ENCODE results near the gene TMEM145.
"Not testable (repeated sequence)": the region's sequence is repeated elsewhere in the genome, so short reads cannot be mapped to it uniquely, and the experiment has no call there.

The TMEM145 gene

DNA sequence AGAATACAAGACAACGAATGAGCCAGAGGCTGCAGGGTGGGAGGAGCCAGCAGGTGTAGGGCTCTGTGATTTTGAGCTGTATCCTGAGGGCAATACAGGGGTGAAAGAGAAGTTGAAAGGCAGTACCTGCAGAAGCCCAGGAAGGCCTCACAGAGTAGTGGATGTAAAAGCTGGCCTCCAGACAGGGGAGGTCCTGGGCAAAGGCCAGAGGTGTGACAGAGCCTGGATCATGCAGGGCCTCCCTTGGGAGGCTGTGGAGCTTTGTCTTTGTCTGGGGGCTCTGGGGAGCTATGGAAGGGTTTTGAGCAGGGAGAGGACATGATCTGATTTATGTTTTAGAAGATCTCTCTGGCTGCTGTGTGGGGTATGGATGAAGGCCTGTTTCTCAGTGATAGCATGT is 15.0 kb downstream of the TMEM145 start:
- intact Hi-C loops (cut with DNase I) = loop anchor here (5.0 to 10.0 kb wide), 2 partner anchors 69 to 83 kb away; partner anchors contain the start of gene GSK3A
- peak in 1 of 10 donors; percentile 30 for DNase-seq

DNA sequence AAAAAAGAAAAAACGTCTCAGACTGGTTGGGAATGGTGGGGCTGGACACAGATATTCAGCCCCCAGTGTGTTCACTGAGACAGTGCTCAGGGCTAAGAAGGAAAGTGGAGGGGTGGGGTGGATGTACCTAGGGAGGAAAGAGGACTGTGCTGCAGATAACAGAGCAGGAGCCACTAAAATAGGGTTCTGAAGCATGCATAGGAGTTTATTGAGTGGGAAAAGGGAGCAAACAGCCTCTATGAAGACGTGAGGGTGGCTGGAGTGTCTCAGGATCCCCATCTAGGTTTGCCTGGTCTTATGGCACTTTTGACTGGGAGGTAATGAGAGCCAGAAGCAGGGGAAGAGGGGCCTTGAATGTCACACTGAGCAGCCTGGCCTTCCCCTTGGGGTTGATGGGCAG is 15.7 kb downstream of the TMEM145 start:
- intact Hi-C loops (cut with DNase I) = loop anchor here (5.0 to 10.0 kb wide), 2 partner anchors 68 to 84 kb away; partner anchors contain the start of gene GSK3A
- no peak for DNase-seq

DNA sequence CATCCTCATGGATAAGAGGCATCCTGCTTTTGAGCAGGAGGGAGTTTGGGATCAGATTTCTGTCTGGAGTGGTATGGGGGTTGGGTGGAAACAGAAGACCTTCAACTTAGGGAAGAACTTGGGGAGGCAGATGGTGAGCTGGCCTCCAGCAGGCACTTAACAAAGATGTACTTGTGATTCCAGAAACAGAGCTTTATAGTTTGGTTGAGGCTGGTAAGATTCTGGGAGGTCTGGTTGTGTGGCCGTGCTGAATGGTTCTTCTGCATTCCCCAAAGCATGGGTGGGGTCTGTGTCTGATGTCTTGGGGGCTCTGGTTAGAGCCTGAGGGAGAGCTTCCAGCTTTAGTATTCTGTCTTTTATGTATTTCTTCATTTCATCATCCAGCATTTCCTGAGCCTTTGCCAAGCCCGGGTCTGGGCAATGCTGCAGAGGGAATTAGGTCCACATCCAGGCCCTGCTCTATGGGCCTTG is 17.2 kb downstream of the TMEM145 start:
- no peak for DNase-seq
- intact Hi-C loops (cut with DNase I) = no loop called here

DNA sequence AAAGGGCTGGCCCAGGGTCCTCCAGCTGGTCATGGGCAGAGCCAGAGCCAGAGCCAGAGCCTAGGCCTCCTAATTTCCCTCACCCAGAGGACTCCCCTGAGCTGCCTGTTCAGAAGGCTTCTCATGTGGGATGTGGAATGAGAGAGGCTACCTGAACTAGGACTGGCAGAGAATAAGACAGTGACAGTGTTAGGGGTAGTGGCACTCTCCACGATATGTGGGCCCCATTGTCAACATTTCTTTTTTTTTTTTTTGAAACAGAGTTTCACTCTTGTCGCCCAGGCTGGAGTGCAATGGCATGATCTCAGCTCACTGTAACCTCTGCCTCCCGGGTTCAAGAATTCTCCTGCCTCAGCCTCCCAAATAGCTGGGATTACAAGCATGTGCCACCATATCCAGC is 18.2 kb downstream of the TMEM145 start:
- intact Hi-C loops (cut with DNase I) = not testable (repeated sequence)

DNA sequence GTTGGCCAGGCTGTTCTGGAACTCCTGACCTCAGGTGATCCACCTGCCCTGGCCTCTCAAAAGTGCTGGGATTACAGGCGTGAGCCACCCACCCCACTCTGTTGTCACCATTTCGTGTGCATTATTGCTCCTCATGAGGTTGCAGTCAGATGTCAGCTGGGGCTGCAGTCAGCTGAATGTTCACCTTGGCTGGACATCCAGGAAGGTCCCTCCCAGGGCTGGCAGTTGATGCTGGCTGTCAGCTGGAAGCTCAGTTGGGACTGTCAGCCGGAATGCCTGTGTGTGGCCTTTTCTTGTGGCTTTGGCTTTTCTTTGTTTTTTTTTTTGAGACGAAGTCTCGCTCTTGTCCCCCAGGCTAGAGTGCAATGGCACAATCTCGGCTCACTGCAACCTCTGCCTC is 18.9 kb downstream of the TMEM145 start:
- intact Hi-C loops (cut with DNase I) = no loop called here
- no peak for DNase-seq

More for the DNA sequence above, 18.2 kb downstream of the TMEM145 start:
- not testable (repeated sequence) for DNase-seq

DNA sequence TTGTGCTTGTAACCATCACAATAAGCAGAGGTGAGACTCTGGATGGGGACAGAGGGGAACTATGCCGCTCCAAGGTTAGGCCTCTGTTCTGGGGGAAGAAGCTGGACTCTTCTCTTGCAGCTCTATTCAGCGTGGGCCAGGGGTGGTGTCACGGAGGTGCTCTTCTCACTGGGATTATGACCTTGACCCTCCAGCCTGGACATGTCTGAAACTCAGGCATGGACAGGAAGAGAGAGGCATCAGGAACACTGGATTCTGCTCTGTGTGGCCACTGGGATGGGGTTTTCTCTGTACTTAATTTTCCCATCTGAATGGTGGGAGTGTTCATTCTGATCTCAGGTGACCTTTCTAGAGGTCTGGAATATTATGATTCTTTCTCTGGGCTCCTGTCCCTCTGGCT is 19.9 kb downstream of the TMEM145 start:
- DNase-seq = no peak
- intact Hi-C loops (cut with DNase I) = no loop called here

DNA sequence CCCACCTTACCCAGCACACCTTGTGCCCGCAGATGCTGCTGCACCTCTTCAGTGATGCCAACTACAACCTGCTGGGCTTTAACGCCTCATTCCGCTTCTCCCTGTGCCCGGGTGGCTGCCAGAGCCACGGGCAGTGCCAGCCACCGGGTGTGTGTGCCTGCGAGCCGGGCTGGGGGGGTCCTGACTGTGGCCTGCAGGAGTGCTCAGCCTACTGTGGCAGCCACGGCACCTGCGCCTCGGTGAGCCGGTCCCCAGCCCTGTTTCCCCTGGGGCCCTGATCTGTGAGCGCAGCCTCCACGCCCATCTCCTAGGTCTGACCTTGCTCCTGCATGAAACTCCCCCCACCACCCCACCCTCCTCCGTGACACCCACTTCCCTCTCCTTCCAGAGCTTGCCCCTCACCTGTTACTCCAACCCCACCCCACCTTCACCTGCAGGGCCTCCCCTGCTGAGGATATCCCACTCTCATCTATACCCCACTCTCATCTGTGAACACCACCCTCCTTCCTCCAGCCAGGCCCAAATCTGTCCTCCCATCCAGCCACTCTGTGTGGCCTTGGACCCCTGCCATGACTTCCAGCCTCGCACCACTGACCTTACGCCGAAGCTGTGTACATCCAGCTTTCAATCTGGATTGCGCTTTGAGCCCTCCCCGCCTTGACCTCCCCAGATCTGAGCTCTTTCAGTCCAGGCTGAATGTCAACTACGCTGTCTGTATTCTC is 21.0 kb downstream of the TMEM145 start:
- DNase-seq = peak in 1 of 10 donors; percentile 50
- intact Hi-C loops (cut with DNase I) = no loop called here

DNA sequence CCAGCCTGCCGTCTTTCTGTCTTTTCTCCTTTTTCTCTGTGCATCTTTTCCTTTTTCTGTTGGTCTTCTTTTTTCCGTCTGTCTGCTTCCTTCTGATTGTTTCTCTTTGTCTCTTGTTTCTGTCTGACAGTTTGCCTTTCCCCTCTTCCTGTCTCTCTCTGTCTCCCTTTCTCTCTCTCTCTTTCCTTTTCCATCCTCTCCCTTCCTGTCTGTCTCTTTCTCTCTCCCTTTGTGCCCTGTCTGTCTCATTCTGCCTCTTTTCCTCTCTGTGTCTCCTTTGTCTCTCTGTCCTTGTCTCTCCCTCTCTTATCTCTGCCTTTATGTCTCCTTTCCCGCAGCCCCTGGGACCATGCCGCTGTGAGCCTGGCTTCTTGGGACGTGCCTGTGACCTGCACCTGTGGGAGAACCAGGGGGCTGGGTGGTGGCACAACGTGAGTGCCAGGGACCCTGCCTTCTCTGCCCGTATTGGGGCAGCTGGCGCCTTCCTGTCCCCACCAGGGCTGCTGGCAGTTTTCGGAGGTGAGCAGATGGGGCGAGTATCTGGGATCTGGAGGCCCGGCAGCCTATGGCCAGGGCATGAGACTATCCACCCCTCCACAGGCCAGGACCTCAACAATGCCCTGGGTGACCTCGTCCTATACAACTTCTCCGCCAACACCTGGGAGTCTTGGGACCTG is 21.7 kb downstream of the TMEM145 start:
- DNase-seq = no peak

DNA sequence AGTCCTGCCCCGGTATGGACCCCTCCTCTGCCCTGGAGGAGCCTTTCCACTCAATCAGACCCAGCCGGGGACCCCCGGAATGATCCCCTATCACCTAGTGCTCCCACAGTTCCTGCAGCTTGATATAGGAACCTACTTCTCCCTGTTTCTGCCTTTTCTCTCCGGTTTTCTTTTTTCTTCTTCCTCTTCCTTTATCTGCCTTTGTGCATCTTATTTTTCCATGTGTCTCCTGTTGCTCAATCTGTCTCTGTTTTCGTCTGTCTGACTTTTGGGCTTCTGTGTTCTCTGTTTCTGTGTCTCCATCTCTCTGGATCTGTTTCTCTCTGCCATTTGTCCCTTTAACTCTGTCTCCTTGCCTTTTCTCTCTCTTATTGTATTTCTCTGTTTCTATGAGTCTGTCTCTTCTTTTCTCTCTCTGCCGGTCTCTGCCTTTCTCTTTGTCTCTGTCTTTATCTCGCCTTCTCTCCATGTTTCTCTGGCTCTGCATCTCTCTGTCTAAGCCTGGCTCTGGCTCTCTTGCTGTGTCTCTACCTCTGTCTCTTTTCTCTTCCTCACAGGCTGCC is 22.3 kb downstream of the TMEM145 start:
- no peak for DNase-seq
- intact Hi-C loops (cut with DNase I) = no loop called here

More for the DNA sequence above, 21.7 kb downstream of the TMEM145 start:
- intact Hi-C loops (cut with DNase I) = no loop called here

DNA sequence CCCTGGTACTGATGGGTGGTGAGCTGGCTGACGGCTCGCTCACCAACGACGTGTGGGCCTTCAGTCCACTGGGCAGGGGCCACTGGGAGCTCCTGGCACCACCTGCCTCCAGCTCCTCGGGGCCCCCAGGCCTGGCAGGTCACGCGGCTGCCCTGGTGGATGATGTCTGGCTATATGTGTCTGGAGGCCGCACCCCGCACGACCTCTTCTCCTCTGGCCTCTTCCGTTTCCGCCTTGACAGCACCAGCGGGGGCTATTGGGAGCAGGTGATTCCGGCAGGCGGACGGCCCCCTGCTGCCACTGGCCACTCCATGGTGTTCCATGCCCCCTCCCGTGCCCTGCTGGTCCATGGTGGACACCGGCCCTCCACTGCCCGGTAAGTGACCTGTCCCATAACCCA is 22.9 kb downstream of the TMEM145 start:
- intact Hi-C loops (cut with DNase I) = no loop called here

DNA sequence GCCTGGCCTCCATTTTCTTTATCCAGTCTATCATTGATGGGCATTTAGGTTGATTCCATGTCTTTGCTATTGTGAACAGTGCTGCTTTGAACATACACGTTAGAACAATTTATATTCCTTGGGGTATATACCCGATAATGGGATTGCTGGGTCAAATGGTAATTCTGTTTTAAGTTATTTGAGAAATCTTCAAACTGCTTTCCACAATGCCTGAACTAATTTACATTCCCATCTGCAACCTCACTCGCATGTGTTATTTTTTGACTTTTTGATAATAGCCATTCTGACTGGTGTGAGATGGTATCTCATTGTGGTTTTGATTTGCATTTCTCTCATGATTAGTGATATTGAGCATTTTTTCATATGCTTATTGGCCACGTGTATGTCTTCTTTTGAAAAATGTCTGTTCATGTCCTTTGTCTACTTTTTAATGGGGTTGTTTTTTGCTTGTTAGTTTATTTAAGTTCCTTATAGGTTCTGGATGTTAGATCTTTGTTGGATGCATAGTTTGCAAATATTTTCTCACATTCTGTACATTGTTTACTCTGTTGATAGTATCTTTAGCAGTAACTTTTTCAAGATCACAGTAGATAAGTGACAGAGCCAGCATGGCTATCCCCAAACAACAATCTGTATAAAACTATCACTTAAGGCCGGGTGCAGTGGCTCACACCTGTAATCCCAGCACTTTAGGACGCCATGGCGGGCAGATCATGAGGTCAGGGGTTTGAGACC is 26.2 kb downstream of the TMEM145 start:
- DNase-seq; intact Hi-C loops (cut with DNase I): not testable (repeated sequence)

More for the DNA sequence above, 22.9 kb downstream of the TMEM145 start:
- no peak for DNase-seq

DNA sequence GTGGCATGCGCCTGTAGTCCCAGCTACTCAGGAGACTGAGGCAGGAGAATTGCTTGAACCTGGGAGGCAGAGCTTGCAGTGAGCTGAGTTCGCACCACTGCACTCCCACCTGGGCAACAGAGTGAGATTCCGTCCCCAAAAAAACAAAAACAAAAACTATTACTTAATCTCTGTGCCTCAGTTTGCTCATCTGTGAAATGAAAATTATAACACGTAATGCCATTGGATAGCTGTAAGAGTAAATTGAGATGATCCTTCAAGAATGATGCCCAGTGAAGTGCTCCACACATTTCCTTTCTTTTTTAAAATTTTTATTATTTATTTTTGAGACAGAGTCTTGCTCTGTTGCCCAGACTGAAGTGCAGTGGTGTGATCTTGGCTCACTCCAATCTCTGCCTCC is 26.8 kb downstream of the TMEM145 start:
- intact Hi-C loops (cut with DNase I) = loop anchor here (5.0 kb wide), 1 partner anchor 42 kb away; no protein-coding TSS in a partner anchor
- not testable (repeated sequence) for DNase-seq

DNA sequence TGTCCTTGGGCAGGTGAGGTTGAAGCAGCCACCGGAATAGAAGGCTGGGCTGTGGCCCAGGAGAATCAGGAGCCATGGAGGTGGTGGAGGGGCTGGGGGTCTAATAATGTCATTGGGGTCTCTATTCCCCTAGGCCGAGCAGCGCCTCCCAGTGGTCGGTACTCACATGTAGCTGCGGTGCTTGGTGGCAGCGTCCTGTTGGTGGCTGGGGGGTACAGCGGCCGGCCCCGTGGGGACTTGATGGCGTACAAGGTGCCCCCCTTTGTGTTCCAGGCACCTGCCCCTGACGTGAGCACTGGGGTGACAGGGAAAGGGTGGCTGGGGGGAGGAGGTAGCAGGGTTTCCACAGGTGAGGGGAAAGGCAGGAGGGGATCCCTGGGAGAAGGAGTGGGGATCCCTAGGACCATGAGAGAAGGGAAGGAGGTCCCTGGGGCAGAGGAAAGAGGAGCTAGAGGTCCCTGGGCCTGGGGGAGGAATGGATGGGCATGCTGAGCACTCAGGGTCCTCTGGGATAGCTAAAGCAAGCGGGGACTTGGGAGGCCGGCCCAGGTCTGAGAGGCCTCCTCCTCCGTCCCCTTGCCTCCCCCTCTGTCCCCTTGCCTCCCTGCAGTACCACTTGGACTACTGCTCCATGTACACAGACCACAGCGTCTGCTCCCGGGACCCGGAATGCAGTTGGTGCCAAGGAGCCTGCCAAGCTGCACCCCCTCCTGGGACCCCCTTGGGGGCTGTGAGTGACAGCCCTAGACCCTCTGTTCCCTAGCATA is 30.4 kb downstream of the TMEM145 start:
- intact Hi-C loops (cut with DNase I) = loop anchor here (5.0 kb wide), 1 partner anchor 39 kb away; no protein-coding TSS in a partner anchor
- DNase-seq = no peak

DNA sequence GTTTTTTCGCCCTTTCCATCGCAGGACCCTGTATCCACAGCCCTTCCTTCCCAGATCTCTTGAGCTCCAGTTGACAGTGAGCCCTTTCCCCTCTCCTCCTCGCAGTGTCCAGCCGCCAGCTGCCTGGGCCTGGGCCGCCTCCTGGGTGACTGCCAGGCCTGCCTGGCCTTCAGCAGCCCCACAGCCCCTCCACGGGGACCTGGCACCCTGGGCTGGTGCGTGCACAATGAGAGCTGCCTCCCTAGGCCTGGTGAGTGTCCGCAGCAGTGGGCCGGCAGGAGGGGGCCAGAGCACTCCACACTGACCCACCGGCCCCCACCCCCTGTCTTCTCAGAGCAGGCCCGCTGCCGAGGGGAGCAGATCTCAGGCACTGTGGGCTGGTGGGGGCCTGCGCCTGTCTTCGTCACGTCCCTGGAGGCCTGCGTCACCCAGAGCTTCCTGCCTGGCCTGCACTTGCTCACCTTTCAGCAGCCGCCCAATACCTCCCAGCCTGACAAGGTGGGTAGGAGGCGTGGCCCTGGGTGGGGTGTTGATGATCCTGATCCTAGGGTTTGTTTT is 31.3 kb downstream of the TMEM145 start:
- peak in 1 of 10 donors; percentile 70 for DNase-seq
- intact Hi-C loops (cut with DNase I) = loop anchor here (5.0 kb wide), 1 partner anchor 38 kb away; no protein-coding TSS in a partner anchor

DNA sequence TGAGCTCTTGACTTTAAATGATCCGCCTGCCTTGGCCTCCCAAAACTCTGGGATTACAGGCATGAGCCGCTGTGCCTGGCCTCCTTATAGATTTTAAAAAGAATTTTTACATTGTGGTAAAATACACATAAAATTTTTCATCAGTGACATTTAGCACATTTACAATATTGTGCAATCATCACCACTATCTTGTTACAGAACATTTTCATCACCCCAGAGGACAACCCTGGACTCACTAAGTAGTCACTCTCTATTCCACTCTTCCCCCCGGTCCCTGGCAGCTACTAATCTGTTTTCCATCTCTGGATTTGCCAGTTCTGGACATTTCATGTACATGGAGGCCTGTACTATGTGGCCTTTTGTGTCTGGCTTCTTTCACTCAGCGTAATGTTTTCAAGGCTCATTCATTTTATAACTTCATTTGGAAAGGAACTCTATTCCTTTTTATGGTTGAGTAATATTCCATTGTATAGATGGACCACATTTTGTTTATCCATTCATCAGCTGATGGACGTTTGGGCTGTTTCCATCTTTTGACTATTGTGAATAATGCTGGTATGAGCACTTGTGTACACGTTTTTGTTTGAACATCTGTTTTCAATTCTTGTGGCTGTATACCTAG is 32.2 kb downstream of the TMEM145 start:
- DNase-seq = no peak
- intact Hi-C loops (cut with DNase I) = no loop called here

DNA sequence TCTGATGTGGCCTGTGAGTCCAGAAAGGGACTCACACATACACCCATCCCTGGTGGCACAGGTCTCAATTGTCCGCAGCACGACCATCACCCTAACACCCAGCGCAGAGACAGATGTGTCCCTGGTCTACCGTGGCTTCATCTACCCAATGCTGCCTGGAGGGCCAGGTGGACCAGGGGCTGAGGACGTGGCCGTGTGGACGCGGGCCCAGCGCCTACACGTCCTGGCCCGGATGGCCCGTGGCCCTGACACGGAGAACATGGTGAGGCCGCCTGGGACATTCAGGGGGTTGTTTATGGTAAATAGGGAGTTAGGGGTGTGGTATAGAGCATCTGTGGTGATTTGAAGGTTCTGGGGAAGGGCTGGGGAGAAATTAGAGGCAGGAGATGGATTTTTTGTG is 35.1 kb downstream of the TMEM145 start:
- intact Hi-C loops (cut with DNase I) = no loop called here
- DNase-seq = peak in 1 of 10 donors; percentile 57

DNA sequence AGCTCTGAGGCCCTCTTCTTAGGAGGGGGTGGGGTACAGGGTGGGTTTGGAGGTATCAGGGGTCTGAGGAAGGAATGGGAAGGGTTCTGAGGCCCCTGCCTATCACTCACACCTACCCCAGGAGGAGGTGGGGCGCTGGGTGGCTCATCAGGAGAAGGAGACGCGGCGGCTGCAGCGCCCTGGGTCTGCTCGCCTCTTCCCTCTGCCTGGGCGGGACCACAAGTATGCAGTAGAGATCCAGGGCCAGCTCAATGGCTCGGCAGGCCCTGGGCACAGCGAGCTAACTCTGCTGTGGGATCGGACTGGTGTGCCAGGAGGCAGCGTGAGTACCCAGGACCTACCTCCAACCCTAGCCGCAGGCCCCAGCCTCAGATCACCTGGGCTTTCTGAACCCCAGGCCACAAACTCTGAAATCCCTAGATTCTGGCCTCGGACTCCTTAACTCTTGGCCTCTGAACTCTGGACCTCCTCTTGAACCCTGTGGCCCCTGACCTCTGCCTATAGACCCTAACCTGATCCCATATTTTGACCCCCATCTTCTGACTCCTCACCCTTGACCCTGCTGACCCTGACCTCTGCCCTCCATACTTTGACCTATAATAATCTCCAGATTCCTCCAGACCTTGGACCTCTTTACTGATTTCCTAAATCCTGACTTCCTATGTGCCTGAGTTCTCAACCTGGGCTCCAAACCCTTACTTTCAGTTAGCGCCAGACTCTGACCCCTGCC is 36.4 kb downstream of the TMEM145 start:
- intact Hi-C loops (cut with DNase I) = no loop called here

DNA sequence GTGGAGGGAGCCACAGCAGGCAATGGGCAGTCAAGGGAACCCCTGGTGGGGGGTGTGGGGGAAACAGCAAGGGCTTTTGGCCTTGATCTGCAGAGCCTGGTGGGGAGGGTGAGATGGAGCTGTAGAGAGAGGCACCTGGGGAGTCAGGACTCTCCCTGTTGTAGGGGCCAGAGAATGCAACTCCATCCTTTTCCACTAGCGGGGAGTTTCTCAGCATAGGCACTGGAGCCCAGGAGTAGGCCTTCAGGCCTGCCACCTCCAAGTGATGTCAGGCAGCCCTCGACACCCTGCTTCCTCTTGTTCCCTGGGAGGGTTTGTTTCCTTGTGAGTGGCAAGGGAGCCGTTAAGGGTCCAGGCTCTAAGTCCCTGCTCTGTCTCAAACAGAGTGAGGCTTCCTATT is 37.3 kb downstream of the TMEM145 start:
- no peak for DNase-seq
- intact Hi-C loops (cut with DNase I) = no loop called here

More for the DNA sequence above, 36.4 kb downstream of the TMEM145 start:
- DNase-seq = peak in 2 of 10 donors; percentile 55 to 71

All from posterior cingulate gyrus (tissue), 11 donors.